ENCODE data around the gene ASMTL.

Gene ASMTL

GRCh38 chrX:1400049-1400448 lies 52.7 kb downstream of the ASMTL start:
- Histone ChIP-seq H3K79me2 (ENCODE audit: insufficient read depth, low read length) (peaks cover 19% of the 10 kb centered on the region), H3K4me2 (ENCODE audit: insufficient read depth, low read length) (no peak overlapping the region), H3K36me3 (ENCODE audit: insufficient read depth, low read length) (peaks cover 92% of the 10 kb centered on the region), H3K4me3 (ENCODE audit: low read depth in 1 of 2, low read length in 2 of 2) (no peak overlapping the region), H4K20me1 (ENCODE audit: insufficient read depth, low read length) (peaks cover 26% of the 10 kb centered on the region), H3K9ac (ENCODE audit: low read depth, low read length) (no peak overlapping the region), H3K4me1 (ENCODE audit: insufficient read depth, low read length) (peaks cover 9% of the 10 kb centered on the region), H2AFZ (ENCODE audit: low read depth, low read length) (no peak overlapping the region), H3K27me3 (ENCODE audit: insufficient read depth, low read length, poor library complexity) (no peaks in the 10 kb centered on the region), H3K9me3 (ENCODE audit: insufficient read depth, low read length, severe bottlenecking) (no peaks in the 10 kb centered on the region), H3K27ac (ENCODE audit: low read length) (no peak overlapping the region)
- ATAC-seq (ENCODE audit: insufficient read depth, low read depth) (no peak), DNase-seq (no peak)
- TF ChIP-seq EZH2 (IDR thresholded peaks at IDR 0.05; ENCODE audit: borderline replicate concordance, low read depth, low read length, severe bottlenecking) (no peak), CTCF (IDR thresholded peaks at IDR 0.05; ENCODE audit: borderline replicate concordance, extremely low read depth, low read length, poor library complexity, severe bottlenecking) (no peak)

DNA sequence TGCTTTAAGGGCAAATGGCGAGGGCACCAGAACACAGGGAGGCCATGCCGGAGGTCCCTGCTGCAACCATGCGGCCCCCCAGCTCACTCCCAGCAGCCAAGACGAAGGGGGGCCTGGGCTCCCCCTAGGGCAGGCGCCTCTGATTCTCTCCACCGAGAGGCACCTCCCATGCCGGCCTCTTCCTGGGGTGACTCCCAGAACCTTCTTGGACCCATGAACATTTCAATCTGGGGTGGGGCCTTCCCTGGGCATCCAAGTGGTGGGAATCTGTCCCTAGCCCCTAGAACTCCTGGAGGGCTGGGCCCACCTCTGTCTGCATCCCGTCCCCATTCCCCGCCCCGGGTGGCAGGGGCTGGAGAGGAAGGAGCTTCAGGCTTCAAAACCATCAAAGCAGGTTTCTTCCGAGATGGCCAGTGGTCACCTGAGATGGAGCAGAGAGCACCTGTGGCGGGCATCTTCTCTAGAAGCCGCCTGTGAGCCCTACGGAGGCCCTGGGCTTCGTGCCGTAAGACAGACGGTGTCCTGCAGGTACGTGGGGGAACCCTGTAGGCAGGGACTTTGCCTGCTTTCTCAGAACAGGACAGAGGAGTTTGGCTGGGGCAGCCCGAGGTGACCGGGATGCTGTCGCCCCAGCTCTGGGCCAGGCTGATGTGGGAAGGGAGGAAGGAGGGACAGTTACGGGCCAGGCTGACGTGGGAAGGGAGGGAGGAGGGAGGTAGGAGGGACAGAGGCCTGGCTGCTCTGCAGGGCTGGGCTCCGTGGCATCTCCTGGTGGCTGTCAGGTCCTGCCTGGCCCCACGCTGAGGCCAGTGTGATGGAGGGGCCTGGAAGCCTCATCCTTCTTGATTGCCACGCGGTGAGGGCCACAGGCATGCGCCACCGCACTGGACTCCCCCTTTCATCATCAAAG lies 54.0 kb downstream of the ASMTL start:
- H3K27me3 ChIP-seq (ENCODE audit: insufficient read depth, low read length, poor library complexity): no peaks in the 10 kb centered on the region
- no peak overlapping the region for H3K9ac ChIP-seq (ENCODE audit: low read depth, low read length)
- no peak overlapping the region for H3K27ac ChIP-seq (ENCODE audit: low read length)
- H3K4me1 ChIP-seq (ENCODE audit: insufficient read depth, low read length): peaks cover 23% of the 10 kb centered on the region
- DNase-seq: no peak
- TF ChIP-seq EZH2 (IDR thresholded peaks at IDR 0.05; ENCODE audit: borderline replicate concordance, low read depth, low read length, severe bottlenecking) (no peak), CTCF (IDR thresholded peaks at IDR 0.05; ENCODE audit: borderline replicate concordance, extremely low read depth, low read length, poor library complexity, severe bottlenecking) (no peak)
- H3K4me2 ChIP-seq (ENCODE audit: insufficient read depth, low read length): no peak overlapping the region
- H3K36me3 ChIP-seq (ENCODE audit: insufficient read depth, low read length): peaks cover 86% of the 10 kb centered on the region
- no peak overlapping the region for H2AFZ ChIP-seq (ENCODE audit: low read depth, low read length)
- peaks cover 33% of the 10 kb centered on the region for H3K79me2 ChIP-seq (ENCODE audit: insufficient read depth, low read length)
- no peak for ATAC-seq (ENCODE audit: insufficient read depth, low read depth)
- H3K4me3 ChIP-seq (ENCODE audit: low read depth in 1 of 2, low read length in 2 of 2): no peak overlapping the region
- H4K20me1 ChIP-seq (ENCODE audit: insufficient read depth, low read length): peaks cover 35% of the 10 kb centered on the region
- no peaks in the 10 kb centered on the region for H3K9me3 ChIP-seq (ENCODE audit: insufficient read depth, low read length, severe bottlenecking)

GRCh38 chrX:1397441-1398270 lies 55.1 kb downstream of the ASMTL start:
- Histone ChIP-seq H3K9ac (ENCODE audit: low read depth, low read length) (no peak overlapping the region), H4K20me1 (ENCODE audit: insufficient read depth, low read length) (peaks cover 35% of the 10 kb centered on the region), H3K27me3 (ENCODE audit: insufficient read depth, low read length, poor library complexity) (no peaks in the 10 kb centered on the region), H3K27ac (ENCODE audit: low read length) (no peak overlapping the region), H3K4me1 (ENCODE audit: insufficient read depth, low read length) (peaks cover 30% of the 10 kb centered on the region), H3K4me2 (ENCODE audit: insufficient read depth, low read length) (no peak overlapping the region), H3K36me3 (ENCODE audit: insufficient read depth, low read length) (peaks cover 77% of the 10 kb centered on the region), H3K79me2 (ENCODE audit: insufficient read depth, low read length) (peaks cover 42% of the 10 kb centered on the region), H3K9me3 (ENCODE audit: insufficient read depth, low read length, severe bottlenecking) (no peaks in the 10 kb centered on the region), H3K4me3 (ENCODE audit: low read depth in 1 of 2, low read length in 2 of 2) (no peak overlapping the region), H2AFZ (ENCODE audit: low read depth, low read length) (no peak overlapping the region)
- TF ChIP-seq EZH2 (IDR thresholded peaks at IDR 0.05; ENCODE audit: borderline replicate concordance, low read depth, low read length, severe bottlenecking) (no peak), CTCF (IDR thresholded peaks at IDR 0.05; ENCODE audit: borderline replicate concordance, extremely low read depth, low read length, poor library complexity, severe bottlenecking) (no peak)
- no peak for DNase-seq
- ATAC-seq (ENCODE audit: insufficient read depth, low read depth): no peak

All from DND-41 (cell line).